ENCODE results near the gene ACTRT2.

DNA sequence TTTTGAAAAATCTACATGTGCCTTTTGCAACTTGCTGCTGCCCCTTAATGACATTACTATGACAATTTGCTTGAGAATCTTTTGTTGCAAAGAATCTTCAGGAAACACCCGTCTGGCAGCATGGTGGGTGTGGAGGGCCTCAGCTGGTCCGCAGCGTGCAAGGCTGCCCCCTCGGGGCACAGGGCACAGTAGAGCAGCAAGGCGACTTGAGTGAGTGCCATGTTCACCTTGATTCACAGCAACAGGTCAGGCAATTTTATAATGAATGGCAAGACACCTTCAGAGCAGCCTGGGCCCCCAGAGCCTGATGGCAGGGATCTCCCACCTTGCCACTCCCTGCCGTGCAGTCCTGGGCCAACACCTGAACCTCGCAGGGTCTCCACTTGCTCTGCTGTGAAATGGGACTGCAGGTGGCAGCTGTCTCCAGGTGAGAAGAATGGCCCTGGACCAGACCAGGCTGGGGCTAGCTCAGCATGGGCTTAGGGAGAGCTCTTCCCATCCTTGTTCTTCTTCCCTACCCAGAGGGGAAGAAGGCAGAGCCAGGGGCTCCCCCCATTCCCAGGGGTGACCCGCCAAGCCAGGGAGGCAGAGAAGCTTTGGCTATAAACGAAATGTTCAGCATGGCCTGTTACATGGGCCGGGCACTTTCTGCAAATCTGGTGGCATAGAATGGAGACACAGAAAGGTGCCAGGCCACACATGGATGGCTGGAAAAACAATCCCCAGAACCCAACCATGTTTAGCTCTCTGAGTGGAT is 34.5 kb upstream of the ACTRT2 start:
- TF ChIP-seq, protein P1, sequence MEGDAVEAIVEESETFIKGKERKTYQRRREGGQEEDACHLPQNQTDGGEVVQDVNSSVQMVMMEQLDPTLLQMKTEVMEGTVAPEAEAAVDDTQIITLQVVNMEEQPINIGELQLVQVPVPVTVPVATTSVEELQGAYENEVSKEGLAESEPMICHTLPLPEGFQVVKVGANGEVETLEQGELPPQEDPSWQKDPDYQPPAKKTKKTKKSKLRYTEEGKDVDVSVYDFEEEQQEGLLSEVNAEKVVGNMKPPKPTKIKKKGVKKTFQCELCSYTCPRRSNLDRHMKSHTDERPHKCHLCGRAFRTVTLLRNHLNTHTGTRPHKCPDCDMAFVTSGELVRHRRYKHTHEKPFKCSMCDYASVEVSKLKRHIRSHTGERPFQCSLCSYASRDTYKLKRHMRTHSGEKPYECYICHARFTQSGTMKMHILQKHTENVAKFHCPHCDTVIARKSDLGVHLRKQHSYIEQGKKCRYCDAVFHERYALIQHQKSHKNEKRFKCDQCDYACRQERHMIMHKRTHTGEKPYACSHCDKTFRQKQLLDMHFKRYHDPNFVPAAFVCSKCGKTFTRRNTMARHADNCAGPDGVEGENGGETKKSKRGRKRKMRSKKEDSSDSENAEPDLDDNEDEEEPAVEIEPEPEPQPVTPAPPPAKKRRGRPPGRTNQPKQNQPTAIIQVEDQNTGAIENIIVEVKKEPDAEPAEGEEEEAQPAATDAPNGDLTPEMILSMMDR (IDR thresholded peaks at IDR 0.05): no peak
- TF ChIP-seq POLR2AphosphoS5 (IDR thresholded peaks at IDR 0.05): no peak
- TF ChIP-seq POLR2A (IDR thresholded peaks at IDR 0.05; ENCODE audit: low read depth): no peak

All from esophagus muscularis mucosa (tissue), 3 donors.